HepG2 (cell line): ENCODE measurements around the gene ACSM6. TPM values are rescaled to one million over a fixed set of nuclear protein-coding genes. Genes with fewer than 3 reads are reported as not detected.

Experiments
- AGO2 ChIP-seq: fragments of 200-400 bp; formaldehyde crosslinking; optimal IDR thresholded peaks from 2 replicates; pipeline ENCODE3; 2017; ENCODE audit warnings: mild to moderate bottlenecking, low read depth, low read length, moderate library complexity
- E2F2 ChIP-seq: sonication (generic); formaldehyde crosslinking; IDR thresholded peaks from 2 replicates; pipeline ENCODE4 v1.4.0; 2020; ENCODE audit warnings: missing genetic modification reagents, borderline replicate concordance
- HMG20A ChIP-seq: IDR thresholded peaks from 2 replicates; pipeline ENCODE4 v1.6.1; 2016; ENCODE audit warnings: borderline replicate concordance
- HMG20B ChIP-seq: conservative IDR thresholded peaks from 2 replicates; pipeline ENCODE4 v1.6.1; 2016; ENCODE audit warnings: missing genetic modification reagents, missing compliant biosample characterization
- LCORL ChIP-seq, 2 experiments: fragments of 450-650 bp in 1 of 2; sonication (generic) in 1 of 2; formaldehyde crosslinking in 1 of 2; IDR thresholded peaks; 2 replicates each; pipeline versions ENCODE4 v1.5.0 to v1.6.1; 2017 to 2020; ENCODE audit warnings: antibody characterized with exemption in 1 of 2, missing genetic modification reagents in 1 of 2
- MED8 ChIP-seq: sonication (generic); formaldehyde crosslinking; IDR thresholded peaks from 2 replicates; pipeline ENCODE4 v1.8.1; 2023; ENCODE audit warnings: mild to moderate bottlenecking, missing genetic modification reagents; ENCODE audit not compliant: insufficient replicate concordance
- PAXIP1 ChIP-seq: sonication (generic); formaldehyde crosslinking; conservative IDR thresholded peaks from 2 replicates; pipeline ENCODE4 v1.4.0; 2020; ENCODE audit warnings: mild to moderate bottlenecking, missing genetic modification reagents, moderate library complexity
- RARG ChIP-seq: sonication (generic); formaldehyde crosslinking; IDR thresholded peaks from 2 replicates; pipeline ENCODE4 v1.4.0; 2020; ENCODE audit warnings: low read depth, mild to moderate bottlenecking, missing genetic modification reagents
- RERE ChIP-seq: IDR thresholded peaks from 2 replicates; pipeline ENCODE4 v1.6.1; 2016; ENCODE audit warnings: low read depth, missing genetic modification reagents, missing compliant biosample characterization
- SMAD3 ChIP-seq: sonication (generic); formaldehyde crosslinking; IDR thresholded peaks from 2 replicates; pipeline ENCODE4 v1.4.0; 2020; ENCODE audit warnings: missing genetic modification reagents
- SOX6 ChIP-seq, 2 experiments: fragments of 450-650 bp in 1 of 2; sonication (generic) in 1 of 2; formaldehyde crosslinking in 1 of 2; IDR thresholded peaks; 2 replicates each; pipeline versions ENCODE4 v1.4.0 to v1.6.1; 2017 to 2020; ENCODE audit warnings: antibody characterized with exemption in 1 of 2, mild to moderate bottlenecking in 1 of 2, missing genetic modification reagents in 1 of 2
- ZBTB34 ChIP-seq: sonication (generic); formaldehyde crosslinking; IDR thresholded peaks from 2 replicates; pipeline ENCODE4 v1.8.0; 2022; ENCODE audit warnings: mild to moderate bottlenecking, missing genetic modification reagents
- ZFP37 ChIP-seq: sonication (generic); formaldehyde crosslinking; IDR thresholded peaks from 2 replicates; pipeline ENCODE4 v1.4.0; 2020; ENCODE audit warnings: missing genetic modification reagents, borderline replicate concordance
- ZNF567 ChIP-seq: sonication (generic); formaldehyde crosslinking; IDR thresholded peaks from 2 replicates; pipeline ENCODE4 v1.8.1; 2023; ENCODE audit warnings: mild to moderate bottlenecking, missing genetic modification reagents, borderline replicate concordance
- polyA plus RNA-seq, 8 experiments: library from polyadenylated mRNA; depleted of rRNA in 3 of 8; stranded (reverse) in 7 of 8; unstranded in 1 of 8; fragments of >200 nt; fragmentation: Illumina TruSeq in 4 of 8; extraction: Trizol in 4 of 8; gene quantifications; 2 replicates each; pipeline versions ENCODE4 v1.2.1 to v1.2.3, GENCODE V29; 2011 to 2016; ENCODE audit warnings: low read depth in 4 of 8, missing spikeins in 1 of 8, mixed read lengths in 1 of 8; ENCODE audit not compliant: insufficient read depth in 1 of 8
- total RNA-seq, 5 experiments: library from RNA; depleted of rRNA; stranded (reverse); fragments of >200 nt; fragmentation: Illumina TruSeq; extraction: Trizol; gene quantifications; 2 replicates each; pipeline ENCODE4 v1.2.3, GENCODE V29; 2016; ENCODE audit warnings: low read depth in 1 of 5

Gene ACSM6
- total and polyA plus RNA-seq, 2 of the 13 experiments (the other 11 are each of a cell fraction or from before 2014, with no cell fraction given): not detected

GRCh38 chr10:95273393-95274312, 79.6 kb downstream of the ACSM6 start (continued):
- TF ChIP-seq RERE (CRISPR knock-in tag) (no peak; the same call in 1 of the 2 replicates), LCORL (IDR thresholded peaks at IDR 0.05) (peak; percentile 97), LCORL (CRISPR knock-in tag; IDR thresholded peaks at IDR 0.05) (peak; percentile 100), ZBTB34 (CRISPR knock-in tag) (0 out of 2 replicates have a peak, but pooled peaks have one; percentile 49), PAXIP1 (CRISPR knock-in tag) (peak; percentile 84), AGO2 (no peak), HMG20B (CRISPR knock-in tag) (peak; percentile 65), E2F2 (CRISPR knock-in tag) (no peak), SMAD3 (CRISPR knock-in tag) (peak; percentile 62; the same call in 1 of the 2 replicates), ZFP37 (no peak), SOX6 (IDR thresholded peaks at IDR 0.05) (no peak), SOX6 (CRISPR knock-in tag; IDR thresholded peaks at IDR 0.05) (peak; percentile 92), ZNF567 (CRISPR knock-in tag) (0 out of 2 replicates have a peak, but pooled peaks have one; percentile 46), RARG (CRISPR knock-in tag) (no peak), MED8 (no peak), HMG20A (peak; percentile 69; the same call in 1 of the 2 replicates)
